NCI-H128 (cell line): Measurements from ENCODE around the gene SH3BGRL2.
"Not testable (repeated sequence)": the region's sequence is repeated elsewhere in the genome, so short reads cannot be mapped to it uniquely, and the experiment has no call there.

Source experiments
- DNase-seq: peaks from one replicate; lab custom pipeline; 2025; ENCODE audit not compliant: unreplicated experiment; lab: John Stamatoyannopoulos, UW

Gene SH3BGRL2

DNA sequence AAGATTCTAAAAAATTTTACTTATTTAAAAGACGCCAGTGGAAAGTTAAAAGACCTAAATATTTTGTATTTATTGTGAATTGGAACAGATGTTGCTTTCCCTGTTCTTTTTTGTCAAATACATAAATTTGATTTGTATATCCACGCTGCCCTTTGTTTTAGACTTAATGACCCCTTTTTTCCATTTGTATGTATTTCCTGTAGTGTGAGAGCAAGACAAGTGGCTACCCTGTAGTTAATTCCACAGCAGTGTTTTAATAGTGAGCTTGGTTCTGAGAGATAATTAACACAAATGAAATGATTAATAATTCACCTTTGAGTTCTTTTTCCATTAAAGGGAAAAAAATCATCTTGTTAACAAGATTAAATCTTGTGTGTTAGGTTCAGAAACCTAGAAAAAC lies 16.6 kb downstream of the SH3BGRL2 start:
- no peak for DNase-seq

DNA sequence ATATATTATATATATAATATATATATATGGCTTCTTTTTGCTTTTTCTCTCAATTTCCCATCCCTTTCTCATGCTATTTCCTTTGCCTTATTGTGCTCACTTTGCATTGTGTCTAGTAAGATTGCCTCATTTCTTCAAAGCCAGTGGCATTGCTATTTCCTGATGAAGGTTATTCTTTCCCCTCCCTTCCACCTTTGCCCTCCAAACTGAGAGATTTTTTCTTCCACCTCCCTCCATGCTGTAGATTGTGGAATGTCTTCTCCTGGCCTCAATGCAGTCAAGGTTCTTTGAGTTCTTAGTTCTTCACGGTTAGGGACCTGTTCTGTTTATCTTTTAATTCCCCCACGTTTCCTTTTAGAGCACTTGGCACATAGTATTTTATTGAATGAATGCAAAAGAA lies 17.2 kb downstream of the SH3BGRL2 start:
- DNase-seq, result no peak

DNA sequence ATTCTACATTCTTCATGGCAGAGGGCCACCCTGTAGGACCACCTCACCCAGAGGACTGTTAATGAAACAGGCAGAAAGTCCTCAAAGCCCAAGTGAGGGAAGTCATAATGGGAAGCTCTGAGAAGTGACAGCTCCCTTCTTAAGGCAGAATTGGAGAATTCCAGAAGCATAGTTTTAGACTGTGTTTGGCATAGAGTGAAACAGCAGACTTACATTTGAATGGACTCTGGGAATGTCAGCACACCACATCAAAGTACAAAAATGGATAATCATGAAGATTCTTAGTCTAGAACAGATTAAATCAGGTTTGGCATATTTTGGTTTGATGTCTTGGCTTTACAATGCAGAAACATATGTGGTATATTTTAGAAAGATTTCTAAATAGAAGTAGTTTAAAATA lies 17.9 kb downstream of the SH3BGRL2 start:
- DNase-seq, result no peak

DNA sequence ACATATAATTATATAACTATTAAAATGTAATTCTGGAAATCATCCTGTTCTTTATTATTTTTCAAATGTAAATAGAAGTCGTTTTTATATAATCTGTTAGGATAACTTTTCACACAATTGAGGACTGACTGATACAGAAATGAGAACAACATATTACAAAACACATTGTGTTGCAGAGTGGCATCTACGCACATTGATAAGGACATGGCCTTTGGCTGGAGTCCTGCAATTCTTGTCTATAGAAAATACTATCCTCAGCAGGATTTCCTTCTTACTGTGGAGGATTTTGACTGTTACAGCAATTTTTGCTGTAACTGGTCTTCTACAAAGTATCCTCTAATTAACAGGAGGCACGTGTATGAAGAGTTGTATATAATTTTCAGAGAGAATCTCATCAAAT lies 19.8 kb downstream of the SH3BGRL2 start:
- no peak for DNase-seq

DNA sequence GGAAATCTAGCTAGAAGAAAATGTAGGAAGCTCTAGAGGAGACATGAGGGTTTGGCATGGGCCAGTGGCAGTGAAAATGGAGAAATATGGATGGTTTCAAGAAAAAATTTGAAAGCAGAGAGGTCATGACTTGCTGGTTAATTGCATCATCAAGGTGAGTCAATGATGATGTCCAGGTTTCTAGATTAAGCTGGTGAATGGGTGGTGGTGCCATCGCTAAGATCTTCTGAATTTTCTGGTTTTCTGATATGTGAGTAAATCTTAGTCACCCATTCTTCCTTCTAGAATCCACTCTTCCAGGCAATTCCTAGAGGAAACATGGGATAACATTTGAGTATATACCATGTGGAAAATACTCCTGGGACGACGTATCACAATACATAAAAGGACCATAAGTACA lies 25.0 kb downstream of the SH3BGRL2 start:
- DNase-seq, result no peak

DNA sequence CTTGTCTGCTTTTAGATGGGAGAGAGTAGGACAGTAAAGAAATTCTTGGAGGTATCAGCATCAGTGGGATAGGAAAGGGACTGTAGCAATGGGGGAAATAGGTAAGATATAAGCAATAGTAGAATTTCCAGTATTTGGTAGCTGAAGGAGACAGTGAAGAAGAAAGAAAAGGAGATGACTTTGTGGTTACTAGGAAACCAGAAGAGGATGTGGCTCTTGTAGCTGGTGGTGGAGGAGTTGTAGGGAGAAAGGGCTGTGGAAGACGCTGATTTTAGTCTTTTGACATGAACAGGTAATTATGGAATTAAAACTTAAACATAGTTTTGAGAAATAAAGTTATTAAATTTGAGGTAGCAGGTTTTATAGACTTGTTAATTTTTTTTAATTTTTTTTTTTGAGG lies 26.1 kb downstream of the SH3BGRL2 start:
- no peak for DNase-seq

DNA sequence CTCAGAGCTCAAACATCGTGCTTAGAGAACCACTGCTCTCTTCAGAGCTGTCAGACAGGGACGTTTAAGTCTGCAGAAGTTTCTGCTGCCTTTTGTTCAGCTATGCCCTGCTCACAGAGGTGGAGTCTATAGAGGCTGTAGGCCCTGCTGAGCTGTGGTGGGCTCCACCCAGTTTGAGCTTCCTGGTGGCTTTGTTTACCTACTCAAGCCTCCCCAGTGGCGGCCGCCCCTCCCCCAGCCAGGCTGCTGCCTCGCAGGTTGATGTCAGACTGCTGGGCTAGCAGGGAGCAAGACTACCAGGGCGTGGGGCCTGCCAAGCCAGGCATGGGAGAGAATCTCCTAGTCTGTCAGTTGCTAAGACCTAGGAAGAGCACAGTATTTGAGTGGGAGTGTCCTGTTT lies 32.5 kb downstream of the SH3BGRL2 start:
- DNase-seq, result not testable (repeated sequence)

DNA sequence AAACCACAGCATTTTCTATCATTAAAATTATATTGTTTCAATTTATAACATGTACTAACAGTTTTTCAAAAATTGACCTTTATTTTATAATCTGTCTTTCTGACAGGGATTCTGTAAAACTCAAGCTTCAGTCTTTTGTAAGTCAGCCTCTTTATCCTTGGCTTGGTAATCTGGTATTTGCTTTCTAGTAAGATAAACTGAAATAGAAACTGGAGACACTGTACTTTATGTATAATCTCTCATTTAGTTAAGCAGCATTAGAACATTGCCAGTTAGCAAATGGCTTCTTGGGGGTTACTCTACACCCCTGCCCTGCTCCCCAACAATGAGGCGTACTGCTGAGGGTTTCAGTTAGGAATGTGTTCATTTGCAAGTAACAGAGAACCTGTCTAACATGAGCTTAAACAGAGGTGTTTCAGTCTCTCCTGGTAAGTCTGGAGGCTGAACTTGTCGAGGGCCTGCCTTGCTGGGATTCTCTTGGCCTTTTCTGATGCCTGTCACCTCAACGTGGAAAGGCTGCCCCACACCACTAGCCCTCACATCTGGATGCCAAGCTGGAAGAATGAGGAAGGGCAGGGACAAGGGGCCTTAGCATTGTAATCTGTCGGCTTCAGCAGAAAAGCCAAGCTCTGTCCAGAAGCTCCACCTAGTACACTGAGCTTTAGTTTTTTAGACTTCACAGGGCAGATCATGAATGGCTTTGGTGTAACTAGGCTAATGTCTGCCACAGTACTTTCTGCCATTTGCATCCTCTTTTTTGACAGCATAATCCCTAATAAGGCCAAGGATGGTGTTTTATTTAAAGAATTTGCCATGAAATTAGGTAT lies 34.8 kb downstream of the SH3BGRL2 start:
- no peak for DNase-seq

DNA sequence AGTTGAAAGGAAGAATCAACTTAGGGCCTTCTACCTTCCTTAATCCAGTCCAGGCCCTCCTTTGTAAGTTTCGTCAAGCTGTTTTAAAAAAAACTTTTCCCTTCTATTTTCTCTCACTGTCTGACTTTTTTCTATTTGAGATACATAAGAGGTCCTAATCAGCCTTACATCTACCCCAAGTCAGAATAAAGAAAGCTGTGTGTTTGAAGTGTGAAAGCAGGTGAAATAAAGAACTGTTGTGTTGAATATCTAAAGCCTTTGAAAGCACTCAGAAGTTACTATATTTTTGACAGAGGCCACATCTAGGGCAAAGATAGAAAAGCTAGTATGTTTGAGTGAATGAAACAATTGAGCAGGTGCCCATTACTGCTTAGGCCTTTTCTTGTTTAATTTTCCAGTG lies 35.5 kb downstream of the SH3BGRL2 start:
- DNase-seq, result no peak

DNA sequence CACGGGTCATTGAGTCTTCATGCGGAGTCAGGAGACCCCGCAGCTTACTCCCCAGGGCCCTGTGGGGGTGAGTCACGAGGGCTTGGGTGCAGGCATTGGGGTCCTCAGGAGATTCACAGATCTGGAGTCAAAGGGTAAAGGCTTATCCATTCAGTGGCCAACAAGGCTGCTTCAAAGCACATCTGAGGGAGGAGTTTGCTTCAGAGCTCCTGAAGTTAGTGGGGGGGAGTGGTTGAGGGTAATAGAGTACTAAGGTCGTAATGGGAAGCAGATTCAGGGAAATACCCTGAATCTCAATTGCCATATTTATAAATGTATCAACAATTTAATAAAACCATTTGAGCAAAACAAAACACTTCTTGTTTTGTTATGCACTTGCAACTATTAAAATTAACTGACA lies 37.3 kb downstream of the SH3BGRL2 start:
- no peak for DNase-seq

DNA sequence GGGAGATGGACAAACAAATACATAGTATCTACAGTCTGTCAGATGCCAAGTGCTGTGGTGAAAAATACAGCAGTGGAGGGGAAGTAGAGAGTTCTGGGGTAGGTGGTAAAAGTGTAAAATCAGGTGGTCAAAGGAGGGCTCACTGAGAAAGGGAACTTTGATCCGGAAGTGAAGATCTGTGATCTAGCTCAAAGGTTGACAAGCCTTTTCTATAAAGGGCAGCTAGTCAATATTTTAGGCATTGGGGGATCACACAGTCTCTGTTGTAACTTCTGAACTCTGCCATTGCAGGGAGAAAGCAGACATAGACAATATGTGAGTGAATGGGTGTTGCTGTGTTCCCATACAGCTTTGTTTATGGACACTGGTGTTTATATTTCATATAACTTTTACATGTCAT lies 38.6 kb downstream of the SH3BGRL2 start:
- no peak for DNase-seq

DNA sequence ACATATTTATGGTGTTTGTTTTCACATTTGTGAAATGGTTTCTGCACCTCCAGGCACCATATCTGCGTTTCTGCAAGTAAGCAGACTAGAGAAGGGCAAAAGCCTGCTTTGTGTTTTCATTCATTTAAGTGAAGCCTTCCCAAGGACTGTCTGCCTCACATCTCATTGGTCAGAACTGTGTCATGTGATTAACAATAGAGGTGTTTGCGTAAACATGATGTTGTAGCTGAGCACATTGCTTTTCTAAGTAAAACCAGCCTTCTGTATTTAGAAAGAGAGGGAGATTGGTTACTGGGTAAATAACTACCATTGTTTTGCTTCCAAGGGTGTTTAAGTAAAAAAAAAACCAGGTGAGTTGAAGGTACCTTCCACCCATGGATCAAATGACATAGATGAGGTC lies 39.7 kb downstream of the SH3BGRL2 start:
- no peak for DNase-seq

DNA sequence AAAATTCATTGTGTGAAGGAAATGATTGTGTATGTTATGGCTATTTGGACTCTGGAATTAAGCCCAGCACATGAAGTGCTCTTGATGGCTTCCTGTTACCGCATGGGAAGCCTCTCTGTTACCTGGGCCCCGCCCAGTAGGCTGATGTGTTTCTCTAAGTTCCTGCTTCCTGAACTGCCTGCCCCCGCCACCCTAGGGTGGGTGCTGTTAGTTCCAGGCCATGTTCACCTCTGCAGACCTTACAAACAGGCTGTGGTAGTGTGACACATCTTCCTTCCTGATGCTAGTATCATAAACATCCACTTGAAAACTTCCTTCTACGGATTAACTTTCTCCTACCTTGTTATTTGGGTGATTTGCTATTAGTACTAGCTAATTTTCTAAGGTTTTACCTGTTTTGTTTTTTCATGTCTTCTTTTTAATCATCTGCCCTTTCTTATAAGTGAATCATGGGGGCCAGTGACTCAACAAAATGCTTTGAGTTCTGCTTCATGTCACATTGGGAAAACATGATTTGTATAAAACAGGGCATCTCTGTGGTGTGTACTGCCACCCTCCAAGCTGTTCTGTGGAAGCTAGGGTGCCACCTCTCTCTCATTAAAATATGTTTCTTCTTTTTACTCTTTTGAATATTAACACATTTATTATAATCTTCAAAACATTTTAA lies 40.6 kb downstream of the SH3BGRL2 start:
- DNase-seq, result peak; percentile 47

DNA sequence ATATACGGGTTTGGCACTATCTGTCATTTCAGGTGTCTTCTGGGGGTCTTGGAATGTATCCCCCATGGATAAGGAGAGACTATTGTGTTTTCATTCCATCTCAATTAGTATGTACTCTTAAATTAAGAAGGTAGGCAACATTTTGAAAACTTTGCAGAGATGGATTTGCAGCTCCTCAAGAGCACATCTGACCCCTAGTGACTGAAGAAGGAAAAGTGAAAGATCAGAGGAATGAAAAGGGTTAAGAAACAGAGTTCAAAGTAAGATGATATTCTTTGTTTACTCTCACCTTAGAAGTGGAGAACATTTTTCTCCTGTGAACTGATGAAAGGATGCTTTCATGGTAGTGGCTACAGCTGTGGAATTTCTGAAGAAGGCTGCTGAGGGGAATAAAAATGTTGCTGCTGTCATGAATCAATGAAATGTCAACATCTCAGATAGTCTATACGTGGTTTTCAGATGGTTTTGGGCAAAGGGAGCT lies 41.5 kb downstream of the SH3BGRL2 start:
- no peak for DNase-seq

DNA sequence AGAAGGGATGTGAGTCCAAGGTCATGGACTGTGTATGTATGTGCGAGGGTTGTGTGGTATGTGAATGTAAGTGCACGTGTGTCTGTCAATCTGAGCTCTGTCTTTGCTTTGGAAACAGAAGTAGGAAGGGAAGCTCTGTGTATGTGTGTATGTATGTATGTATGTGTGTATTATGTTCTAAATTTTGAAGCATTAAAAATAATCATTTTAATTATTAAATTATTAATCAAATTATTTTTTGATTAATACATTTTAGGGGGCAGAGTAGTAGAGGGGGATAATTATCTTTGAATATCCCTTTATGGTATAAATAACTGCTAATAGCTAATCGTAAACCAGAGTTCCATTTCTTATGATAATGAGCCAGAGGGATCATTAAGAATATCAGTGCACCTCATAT lies 42.8 kb downstream of the SH3BGRL2 start:
- no peak for DNase-seq

DNA sequence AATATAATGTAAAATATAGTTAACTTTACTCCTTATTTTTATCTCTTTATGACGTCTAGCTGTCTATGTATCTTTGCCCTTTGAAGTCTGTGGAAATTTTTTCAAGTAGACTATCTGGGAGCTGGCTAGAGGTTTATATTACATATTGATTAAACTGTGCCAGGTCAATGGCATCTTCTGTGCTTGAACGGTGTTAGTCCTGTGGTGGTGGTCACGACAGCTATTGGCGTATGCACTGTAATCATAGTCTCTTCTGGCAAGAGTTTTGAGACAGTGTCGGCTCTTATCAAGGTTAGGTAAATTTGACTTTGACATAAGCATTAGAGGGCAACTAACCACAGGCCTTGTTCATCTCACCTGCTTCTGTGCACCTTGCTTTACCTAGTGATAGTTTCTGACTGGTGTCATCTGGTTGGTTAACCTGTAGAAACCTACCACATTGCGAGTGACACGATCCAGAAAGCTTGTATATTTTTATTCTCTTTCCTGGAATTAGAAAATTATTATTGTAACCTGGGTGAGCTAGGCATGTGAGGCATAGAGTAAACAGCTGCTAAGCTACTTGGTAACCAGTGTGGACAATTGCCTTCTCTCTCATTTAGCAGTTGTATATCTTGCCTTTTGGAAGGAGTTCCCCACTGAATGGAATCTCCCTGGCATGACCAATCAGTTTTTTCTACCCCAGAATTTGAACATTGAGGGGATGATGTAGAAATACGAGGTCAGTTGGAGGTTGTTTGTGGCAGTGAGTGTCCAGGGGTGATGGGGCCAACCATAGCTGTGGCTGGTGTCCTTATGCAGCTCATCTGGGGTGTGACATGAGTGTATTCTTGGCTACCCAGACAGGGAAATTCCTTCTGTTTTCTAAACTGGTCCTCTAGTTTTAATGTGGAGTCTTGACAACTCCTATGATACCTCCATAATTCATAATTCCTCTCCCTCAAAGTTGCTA lies 45.9 kb downstream of the SH3BGRL2 start:
- no peak for DNase-seq

DNA sequence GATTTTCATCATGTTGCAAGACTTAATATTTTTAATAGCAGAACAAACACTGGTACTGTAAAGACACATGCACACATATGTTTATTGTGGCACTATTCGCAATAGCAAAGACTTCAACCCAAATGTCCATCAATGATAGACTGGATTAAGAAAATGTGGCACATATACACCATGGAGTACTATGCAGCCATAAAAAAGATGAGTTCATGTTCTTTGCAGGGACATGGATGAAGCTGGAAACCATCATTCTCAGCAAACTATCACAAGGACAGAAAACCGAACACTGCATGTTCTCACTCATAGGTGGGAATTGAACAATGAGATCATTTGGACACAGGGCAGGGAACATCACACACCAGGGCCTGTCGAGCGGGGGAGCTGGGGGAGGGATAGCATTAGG lies 51.6 kb downstream of the SH3BGRL2 start:
- DNase-seq, result not testable (repeated sequence)

DNA sequence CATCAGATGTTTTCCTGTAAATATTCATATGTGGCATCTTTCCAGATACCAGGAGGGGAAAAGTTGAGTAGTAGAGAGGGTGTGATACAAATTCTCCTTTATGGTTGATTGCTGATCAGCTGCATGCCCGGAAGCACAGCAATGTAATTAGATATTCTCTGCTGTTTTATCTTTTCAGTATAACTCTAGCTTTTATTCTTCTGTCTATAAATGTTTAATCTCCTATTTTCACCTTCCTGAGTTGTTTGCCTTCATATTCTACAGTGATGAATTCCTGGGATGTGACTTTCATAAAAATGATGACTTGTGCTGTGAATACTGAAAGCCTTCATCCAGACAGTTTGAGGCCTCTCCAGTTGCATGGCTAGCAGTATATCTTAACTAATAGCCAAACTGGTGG lies 53.7 kb downstream of the SH3BGRL2 start:
- no peak for DNase-seq

DNA sequence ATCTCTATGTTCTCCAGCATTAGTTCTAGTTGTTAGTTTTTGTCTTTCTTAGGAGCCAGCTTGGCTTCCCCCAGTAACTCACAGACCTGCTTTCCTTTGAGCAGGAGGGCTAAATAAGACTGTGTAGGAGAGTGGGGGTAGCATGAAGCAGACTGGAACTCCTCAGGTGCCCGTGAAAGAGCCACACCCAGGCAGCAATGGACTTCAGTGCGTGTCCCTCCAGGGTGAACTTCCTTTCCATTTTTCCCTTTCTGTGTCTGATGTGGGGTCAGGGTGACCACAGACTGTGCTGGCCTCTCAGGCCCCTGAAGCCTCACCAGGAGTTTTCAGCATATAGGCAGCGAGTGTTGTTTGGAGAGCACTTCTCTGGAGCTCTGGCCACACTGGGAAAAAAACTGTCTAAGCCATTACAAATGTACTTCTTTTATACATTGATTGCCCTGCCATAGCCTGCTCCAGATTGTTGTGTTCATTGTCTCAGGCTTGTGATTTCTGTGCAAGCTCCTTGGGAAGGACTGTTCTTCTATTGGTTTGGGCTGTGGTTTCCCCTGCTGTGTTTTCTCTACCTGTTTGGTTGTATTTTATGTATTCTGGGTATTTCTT lies 55.7 kb downstream of the SH3BGRL2 start:
- no peak for DNase-seq

DNA sequence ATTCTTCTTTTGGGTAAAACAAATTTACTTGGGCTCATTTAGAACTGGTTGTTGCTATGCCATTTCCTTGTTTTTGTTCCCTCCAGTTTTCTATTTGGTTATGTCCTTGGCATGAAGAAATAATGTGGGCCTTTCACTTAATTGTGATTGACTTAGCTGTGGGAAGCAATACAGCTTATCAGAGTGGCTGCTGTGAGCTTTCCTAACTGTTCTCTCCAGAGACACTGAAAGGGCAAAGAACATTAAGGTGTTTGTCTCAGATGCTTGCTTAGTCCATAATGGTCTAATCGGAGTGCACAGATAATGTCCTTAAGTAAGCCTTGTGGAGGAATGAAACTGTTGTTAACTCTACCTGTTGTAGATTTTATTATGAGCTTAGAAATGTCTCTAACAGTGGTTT lies 56.6 kb downstream of the SH3BGRL2 start:
- no peak for DNase-seq

DNA sequence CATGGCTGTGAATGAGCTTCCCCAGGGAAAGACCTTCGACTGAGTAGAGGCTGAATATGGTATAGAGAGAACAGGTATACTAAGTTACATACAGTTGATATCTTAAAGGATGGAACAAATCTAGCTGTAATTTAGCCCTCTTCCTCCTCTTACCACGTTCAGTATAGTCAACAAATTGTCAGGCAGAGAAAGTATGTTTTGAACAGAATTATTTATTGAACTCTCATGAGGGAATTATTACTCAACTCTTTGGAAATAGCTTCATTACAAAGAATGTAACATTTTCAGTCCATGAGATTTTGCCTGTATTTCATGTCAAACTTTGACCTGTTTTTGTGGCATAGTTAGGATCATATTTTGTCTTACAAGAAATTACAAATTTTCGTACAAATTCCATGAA lies 63.0 kb downstream of the SH3BGRL2 start:
- no peak for DNase-seq
